G401 (cell line): ENCODE results near the gene LTA4H. TPM values are rescaled to one million over a fixed set of nuclear protein-coding genes. Genes with fewer than 3 reads are reported as not detected.
A peak's percentile ranks its signal among the peaks of the same experiment; 100 is the strongest.

Experiments
- DNase-seq: peaks from one replicate; pipeline ENCODE4 v3.0.0-alpha.2; 2015; ENCODE audit warnings: low spot score
- in situ Hi-C: cut with HindIII; loops from 2 replicates; pipeline ENCODE4 v1.10.0; 2016; ENCODE audit warnings: low sequenced_read_pairs, mixed read lengths
- total RNA-seq: library from RNA; depleted of rRNA; stranded (reverse); fragments of >200 nt; shearing (Covaris generic); gene quantifications from 2 replicates; pipeline ENCODE4 v1.2.3, GENCODE V29; 2014

Gene LTA4H
- total RNA-seq, 1 experiment from 2014 or later = 165 TPM

DNA sequence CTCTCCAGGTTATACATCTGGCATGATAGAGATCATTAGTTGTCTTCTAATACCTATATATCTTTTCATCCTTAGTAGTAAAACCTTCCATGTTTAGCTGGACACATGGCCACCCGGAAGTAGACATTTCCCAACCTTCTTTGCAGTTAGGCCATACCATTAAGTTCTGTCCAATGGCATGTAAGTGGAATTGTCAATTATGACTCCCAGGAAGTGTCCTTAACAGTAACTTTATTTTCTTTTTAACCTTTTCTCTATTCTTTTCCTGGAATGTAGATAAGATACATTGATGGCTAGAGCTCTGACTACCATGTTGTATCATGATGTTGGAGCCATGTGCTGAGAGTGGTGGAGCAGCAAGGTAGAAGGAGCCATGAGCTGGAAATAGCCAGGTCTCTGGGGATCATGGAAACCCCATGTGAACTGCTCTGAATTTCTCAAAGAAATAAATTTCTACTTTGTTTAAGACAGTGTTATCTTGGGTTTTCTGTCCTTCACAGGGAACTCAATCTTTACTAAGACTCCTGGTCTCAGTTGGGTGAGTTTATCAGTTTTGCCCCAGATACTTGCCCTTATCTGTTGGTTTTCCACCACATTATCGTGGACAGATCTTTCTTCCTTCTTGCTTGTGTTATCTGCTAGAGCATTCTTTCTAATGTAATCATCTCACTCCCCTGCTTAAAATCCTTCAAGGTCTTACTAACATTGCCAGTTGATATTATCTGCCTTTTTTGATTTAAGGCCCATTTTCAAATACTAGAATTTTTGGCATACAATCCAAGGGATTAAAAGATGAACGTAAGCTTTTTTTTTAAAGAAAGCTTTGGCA, 5.1 kb upstream of the LTA4H start:
- in situ Hi-C loops = no loop called here

GRCh38 chr12:96039516-96039915, 4.1 kb upstream of the LTA4H start:
- no peak for DNase-seq
- in situ Hi-C loops = no loop called here

More for the DNA sequence above, 5.1 kb upstream of the LTA4H start:
- no peak for DNase-seq

- in situ Hi-C loops = no loop called here
- no peak for DNase-seq
Measured at GRCh38 chr12:96036765-96037455, 1.5 kb upstream of the LTA4H start.

GRCh38 chr12:96034621-96035282, 635 bp downstream of the LTA4H start:
- peak; percentile 57 for DNase-seq
- in situ Hi-C loops = no loop called here

DNA sequence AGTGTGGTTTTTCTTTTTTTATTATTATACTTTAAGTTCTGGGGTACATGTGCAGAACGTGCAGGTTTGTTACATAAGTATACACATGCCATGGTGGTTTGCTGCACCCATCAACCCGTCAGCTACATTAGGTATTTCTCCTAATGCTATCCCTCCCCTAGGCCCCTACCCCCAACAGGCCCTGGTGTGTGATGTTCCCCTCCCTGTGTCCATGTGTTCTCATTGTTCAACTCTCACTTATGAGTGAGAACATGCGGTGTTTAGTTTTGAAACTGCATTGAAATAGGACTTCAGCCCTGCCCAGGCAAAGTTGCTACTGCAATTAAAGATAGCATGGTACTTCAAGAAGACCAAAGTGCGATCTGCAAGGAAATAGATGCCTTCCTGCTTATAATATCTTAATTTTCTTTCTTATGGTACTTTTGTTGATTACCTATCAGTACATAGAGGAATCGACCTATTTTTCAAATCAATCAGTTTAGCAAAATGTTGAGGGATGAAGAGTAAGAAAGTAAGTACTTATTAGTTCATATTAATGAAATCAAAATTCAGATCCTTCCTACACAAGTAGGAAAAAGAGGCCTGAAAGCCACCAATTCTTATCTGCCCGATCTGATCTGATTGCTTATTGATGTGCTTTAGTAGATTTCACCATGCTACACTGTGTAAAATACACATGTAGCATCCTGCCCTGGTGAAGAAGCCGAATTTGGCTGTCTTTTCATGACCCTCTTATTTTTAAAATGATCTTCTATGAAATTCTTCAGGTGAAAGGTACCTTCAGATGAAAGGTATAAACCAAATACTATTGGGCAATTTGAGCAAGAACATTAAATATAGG, 1.6 kb downstream of the LTA4H start:
- in situ Hi-C loops = no loop called here
- DNase-seq = peak; percentile 22

DNA sequence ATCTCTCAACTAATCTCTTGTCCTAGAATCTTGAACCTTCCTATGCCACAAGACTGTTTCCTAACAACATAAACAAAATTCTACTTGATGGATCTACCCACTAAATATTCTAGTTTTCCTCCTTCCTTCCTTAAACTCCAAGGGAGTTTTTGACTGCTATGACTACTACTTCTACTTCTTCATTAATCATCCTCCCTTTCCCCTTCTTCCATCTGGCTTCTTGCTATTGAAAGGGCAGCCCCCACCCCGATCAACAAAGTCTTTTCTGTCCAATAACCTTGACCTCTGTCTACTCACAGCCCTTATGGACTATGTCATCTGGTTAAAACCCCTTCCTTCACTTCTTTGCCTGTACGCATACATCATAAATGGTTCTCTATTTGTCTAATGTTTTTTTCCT, 5.6 kb downstream of the LTA4H start:
- in situ Hi-C loops = no loop called here
- DNase-seq = no peak

DNA sequence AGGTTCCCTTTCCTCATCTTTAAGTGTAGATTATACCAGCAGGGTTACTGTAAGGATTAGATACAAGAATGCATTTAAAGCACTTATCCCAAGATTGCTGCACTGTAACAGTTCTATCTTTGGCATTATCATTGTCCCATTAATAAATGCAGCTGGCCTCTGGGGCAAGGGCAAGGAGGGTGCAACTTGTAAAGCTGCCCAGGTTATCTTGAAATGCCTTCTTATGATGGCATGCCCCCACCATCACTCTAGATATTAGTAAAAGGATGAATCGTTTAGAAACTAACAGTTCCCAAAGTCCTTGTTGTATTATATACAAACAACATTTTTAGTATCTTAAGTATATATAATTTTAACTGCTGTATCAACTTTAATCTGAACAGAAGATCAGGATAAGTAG, 6.8 kb downstream of the LTA4H start:
- DNase-seq = no peak
- in situ Hi-C loops = no loop called here

DNA sequence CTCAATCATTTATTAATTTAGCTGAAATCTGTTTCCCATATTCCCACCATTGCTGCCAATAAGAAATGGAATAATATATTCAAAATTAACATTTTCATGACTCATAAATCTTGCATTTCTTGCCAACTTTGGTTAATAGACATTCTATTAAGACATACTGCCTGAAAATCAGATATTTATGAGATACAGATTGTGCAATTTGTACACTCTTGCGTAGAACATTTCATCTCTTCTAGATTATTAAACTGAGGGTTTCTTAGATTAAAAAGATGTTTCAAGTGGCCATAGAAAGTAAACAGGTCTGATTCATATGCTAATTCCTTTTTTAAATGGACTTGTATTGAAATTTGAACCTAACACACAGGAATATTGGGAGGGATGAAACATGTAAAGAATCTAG, 9.1 kb downstream of the LTA4H start:
- no peak for DNase-seq
- in situ Hi-C loops = no loop called here

DNA sequence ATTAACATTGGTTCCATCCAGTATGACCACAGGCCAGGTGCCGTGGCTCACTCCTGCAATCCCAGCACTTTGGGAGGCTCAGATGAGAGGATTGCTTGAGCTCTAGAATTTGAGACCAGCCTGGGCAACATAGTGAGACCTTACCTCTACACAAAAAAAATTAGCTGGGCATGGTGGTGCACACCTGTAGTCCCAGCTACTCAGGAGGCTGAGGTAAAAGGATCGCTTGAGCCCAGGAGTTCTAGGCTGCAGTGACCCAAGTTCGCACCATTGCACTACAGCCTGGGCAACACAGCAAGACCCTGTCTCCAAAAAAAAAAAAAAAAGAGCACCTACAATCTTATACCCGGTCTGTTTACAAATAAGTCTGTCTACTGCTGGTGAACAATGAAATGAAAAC, 9.9 kb downstream of the LTA4H start:
- no peak for DNase-seq
- in situ Hi-C loops = no loop called here

DNA sequence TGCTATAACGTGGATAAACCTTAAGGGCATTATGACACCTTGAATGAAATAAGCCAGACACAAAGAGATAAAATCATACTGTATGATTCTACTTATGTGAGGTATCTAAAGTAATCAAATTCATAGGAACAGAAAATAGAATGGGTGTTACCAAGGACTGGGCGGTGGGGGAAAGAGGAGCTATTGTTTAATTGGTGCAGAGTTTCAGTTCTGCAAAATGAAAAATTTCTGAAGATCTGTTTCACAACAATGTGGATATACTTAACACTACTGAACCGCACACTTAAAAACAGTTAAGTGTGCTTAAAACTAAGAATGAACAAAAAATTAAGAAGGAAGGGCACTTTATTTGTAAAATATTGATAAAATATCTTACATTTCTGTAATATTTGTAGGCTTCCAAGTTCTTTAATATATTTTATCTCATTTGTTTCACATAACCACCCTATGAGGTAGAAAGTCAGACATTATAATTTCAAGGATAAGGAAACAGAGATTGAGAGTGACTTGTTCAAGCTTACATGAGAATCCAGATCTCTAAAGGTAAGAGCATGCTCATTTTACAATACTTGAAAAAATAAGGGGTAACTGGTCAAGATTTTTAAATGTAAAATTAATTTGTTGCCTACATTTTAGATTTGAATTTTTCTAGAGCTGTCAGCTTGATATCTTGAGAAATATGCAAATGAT, 14.9 kb downstream of the LTA4H start:
- in situ Hi-C loops = no loop called here

GRCh38 chr12:96015672-96016071, 19.7 kb downstream of the LTA4H start:
- in situ Hi-C loops = no loop called here
- peak; percentile 19 for DNase-seq

More for the DNA sequence above, 14.9 kb downstream of the LTA4H start:
- no peak for DNase-seq

GRCh38 chr12:96014943-96015599, 20.3 kb downstream of the LTA4H start:
- in situ Hi-C loops = no loop called here
- no peak for DNase-seq

DNA sequence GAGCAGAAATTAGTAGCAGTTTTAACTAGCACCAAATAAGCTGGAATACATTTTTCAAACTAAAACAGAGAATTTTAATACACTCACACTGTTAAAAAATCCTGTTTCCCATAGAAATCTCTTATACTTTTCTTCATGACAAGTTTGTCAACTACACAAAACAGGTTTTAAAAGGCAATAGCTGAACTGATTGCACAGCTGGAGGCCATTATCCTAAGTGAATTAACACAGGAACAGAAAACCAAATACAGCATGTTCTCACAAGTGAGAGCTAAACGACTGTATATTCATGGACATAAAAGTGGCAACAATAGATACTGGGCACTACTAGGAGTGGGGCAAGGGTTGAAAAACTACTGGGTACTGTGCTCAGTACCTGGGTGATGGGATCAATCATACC, 27.7 kb downstream of the LTA4H start:
- in situ Hi-C loops = no loop called here

GRCh38 chr12:96006727-96007126, 28.7 kb downstream of the LTA4H start:
- in situ Hi-C loops = no loop called here
- no peak for DNase-seq

More for the DNA sequence above, 27.7 kb downstream of the LTA4H start:
- DNase-seq = no peak

DNA sequence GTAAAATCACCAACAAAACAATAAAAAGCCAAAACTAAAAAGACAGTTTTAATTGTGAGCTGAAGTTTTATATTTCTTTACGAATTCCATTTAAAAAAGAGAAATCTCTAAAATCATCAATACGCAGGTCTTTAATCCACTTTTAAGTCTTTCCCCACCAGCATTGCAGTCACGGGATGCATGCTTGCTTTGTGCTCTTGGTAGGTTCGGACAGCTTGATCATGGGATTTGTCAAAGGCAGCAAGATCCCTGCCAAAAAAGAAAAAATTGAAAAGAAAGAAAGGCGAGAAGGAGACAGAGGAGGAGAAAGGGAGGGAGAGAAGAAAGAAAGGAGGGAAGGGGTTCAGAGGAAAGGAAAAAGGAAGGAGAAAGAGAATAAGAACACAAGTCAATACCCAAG, 34.5 kb downstream of the LTA4H start:
- no peak for DNase-seq
- in situ Hi-C loops = no loop called here

DNA sequence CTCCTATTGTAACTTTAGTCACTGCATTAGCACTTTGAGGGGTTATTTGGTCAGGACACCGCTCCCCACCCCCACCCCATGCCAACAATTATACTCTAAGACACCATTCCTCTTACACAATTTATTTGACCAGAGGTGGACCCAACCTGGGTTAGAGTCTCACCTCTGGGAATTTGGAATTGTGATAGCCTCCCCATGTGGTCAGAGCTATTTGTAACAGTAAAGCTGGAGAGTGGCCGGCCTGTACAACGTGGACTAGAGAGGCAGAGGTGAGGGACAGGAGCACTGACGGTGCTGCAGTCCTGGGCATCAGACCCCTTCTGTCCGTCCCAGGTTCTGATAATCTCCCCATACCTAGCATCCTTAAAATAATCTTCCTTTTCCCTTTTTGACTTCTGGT, 35.9 kb downstream of the LTA4H start:
- in situ Hi-C loops = no loop called here
- no peak for DNase-seq

DNA sequence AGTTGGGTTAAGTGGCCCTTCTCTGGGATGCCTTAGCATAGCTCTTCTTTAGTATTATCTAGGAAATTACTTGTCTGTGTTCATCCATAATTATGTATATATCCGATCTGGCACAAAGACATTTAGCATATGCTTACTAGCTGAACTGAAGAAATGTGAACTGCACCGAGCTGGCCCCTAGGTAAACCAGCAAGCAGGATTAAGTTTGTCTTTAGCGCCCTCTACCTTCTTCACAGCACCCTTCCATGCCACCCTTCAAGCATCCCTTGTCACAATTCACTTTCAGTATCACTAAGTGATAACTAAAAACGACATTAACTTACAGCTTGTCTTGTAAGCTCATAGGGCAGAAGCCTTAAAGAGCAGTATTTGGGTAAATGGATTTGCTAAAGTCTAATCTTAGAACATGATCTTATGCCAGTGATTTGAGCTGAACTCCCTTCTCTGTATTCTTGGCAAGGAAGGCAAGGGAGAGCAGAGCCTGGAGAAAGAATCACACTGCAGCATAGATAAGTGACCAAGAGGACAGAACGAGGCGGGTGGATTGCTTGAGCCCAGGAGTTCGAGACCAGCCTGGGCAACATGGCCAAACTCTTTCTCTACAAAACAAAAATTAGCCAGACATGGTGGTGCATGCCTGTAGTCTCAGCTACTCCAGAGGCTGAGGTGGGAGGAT, 36.6 kb downstream of the LTA4H start:
- in situ Hi-C loops = no loop called here
- peak; percentile 79 for DNase-seq
